Mammary epithelial cell (primary cell): ENCODE results near the gene CMSS1.

Experiments used
- CTCF ChIP-seq, 2 donors: IDR thresholded peaks in 1 of 2; conservative IDR thresholded peaks in 1 of 2; 2 replicates each; pipeline ENCODE4 v1.5.1; 2011 to 2012; ENCODE audit warnings: inconsistent platforms in 2 of 2, low read length in 2 of 2, mild to moderate bottlenecking in 2 of 2, control low read depth in 1 of 2, low read depth in 1 of 2; ENCODE audit not compliant: insufficient read depth in 1 of 2; ENCODE audit errors: extremely low read depth in 1 of 2
- EZH2 ChIP-seq: IDR thresholded peaks from 2 replicates; pipeline ENCODE4 v1.6.1; 2012; ENCODE audit warnings: low read length, inconsistent platforms, borderline replicate concordance

- TF ChIP-seq CTCF (conservative IDR thresholded peaks at IDR 0.05 in 1 of 2, IDR thresholded peaks at IDR 0.05 in 1 of 2; ENCODE audit: extremely low read depth in 1 of 2, insufficient read depth in 1 of 2, low read depth in 1 of 2, low read length in 2 of 2) = no peak
- no peak for TF ChIP-seq EZH2
Observed at GRCh38 chr3:100002599-100003350, 185.1 kb downstream of the CMSS1 start.
